K562 (cell line): Measurements from ENCODE around the gene GMDS. TPM values are rescaled to one million over a fixed set of nuclear protein-coding genes. Genes with fewer than 3 reads are reported as not detected.

Experiments
- ATAC-seq: fragments of 200-7000 bp; cut with Tn5 transposase; 3 replicates; pipeline ENCODE4 v1.9.1; 2020; ENCODE audit warnings: moderate library complexity
- BruUV-seq: library from RNA; stranded (reverse); fragments of 400-500 nt; replicated peaks from 2 replicates; lab custom pipeline; 2021; lab: Mats Ljungman, UMichigan
- CTCF ChIA-PET: fragments of 300-600 bp; formaldehyde crosslinking; extraction: SDS; loops from one replicate; lab custom pipeline; 2021; ENCODE audit warnings: low intra/inter-chr PET ratio; lab: Yijun Ruan, JAX
- POLR2A ChIA-PET: fragments of 300-600, 350-650 bp; sonication (Branson Sonifier 250); formaldehyde crosslinking; extraction: SDS; loops from one replicate; lab custom pipeline; 2021; ENCODE audit warnings: antibody characterized with exemption, inconsistent platforms; lab: Yijun Ruan, JAX
- DNase-seq, 4 experiments: peaks; one replicate each; pipeline versions ENCODE4 v3.0.0 to v3.0.0-alpha.2; 2011 to 2018; ENCODE audit warnings: low spot score in 3 of 4, mixed read lengths in 3 of 4; ENCODE audit errors: extremely low read depth in 1 of 4
- FAIRE-seq: peaks from 2 replicates; lab custom pipeline; 2011; peaks lifted over from hg19 to GRCh38; lab: Jason Lieb, UNC
- H2AFZ ChIP-seq: 2 replicates; pipeline ENCODE4 v1.6.0; 2011; ENCODE audit warnings: low read depth, low read length, control low read depth, inconsistent platforms
- H3K27ac ChIP-seq: fragments of 200-600 bp; 3 replicates; pipeline ENCODE4 v1.8.0; 2011; ENCODE audit warnings: low read depth, mild to moderate bottlenecking, control low read depth, inconsistent platforms, low read length, moderate library complexity, mixed read lengths; ENCODE audit errors: extremely low read depth
- H3K27me3 ChIP-seq, 2 experiments: fragments of 300-600 bp in 1 of 2; 2 replicates in 1 of 2; 3 replicates in 1 of 2; pipeline versions ENCODE4 v1.6.0 to v1.8.0; 2011; ENCODE audit warnings: inconsistent platforms in 2 of 2, low read length in 2 of 2, mild to moderate bottlenecking in 1 of 2, mixed read lengths in 1 of 2, moderate library complexity in 1 of 2; ENCODE audit not compliant: control insufficient read depth in 2 of 2, insufficient read depth in 2 of 2
- H3K36me3 ChIP-seq: fragments of 300-600 bp; 3 replicates; pipeline ENCODE4 v1.8.0; 2011; ENCODE audit warnings: mild to moderate bottlenecking, low read length, inconsistent platforms; ENCODE audit not compliant: control insufficient read depth, insufficient read depth
- H3K4me1 ChIP-seq, 2 experiments: fragments of 200-600 bp in 1 of 2; replicated peaks in 1 of 2; 2 replicates in 1 of 2; 3 replicates in 1 of 2; pipeline versions ENCODE4 v1.5.1 to v1.8.0; 2011; ENCODE audit warnings: inconsistent platforms in 2 of 2, low read length in 2 of 2, mild to moderate bottlenecking in 1 of 2, mixed read lengths in 1 of 2, moderate library complexity in 1 of 2; ENCODE audit not compliant: control insufficient read depth in 2 of 2, insufficient read depth in 2 of 2
- H3K4me2 ChIP-seq: 2 replicates; pipeline ENCODE4 v1.6.1; 2011; ENCODE audit warnings: low read length, control low read depth, inconsistent platforms, mixed read lengths; ENCODE audit not compliant: insufficient read depth
- H3K4me3 ChIP-seq: fragments of 200-600 bp; sonication (generic), shearing (Covaris generic); 2 replicates; pipeline ENCODE4 v1.5.1; 2016; ENCODE audit warnings: control low read depth, inconsistent platforms
- H3K79me2 ChIP-seq: fragments of 200-600 bp; 3 replicates; pipeline ENCODE4 v1.8.0; 2011; ENCODE audit warnings: low read length, inconsistent platforms; ENCODE audit not compliant: control insufficient read depth, insufficient read depth
- H3K9ac ChIP-seq, 2 experiments: 2 replicates each; pipeline versions ENCODE4 v1.6.0 to v1.6.1; 2011; ENCODE audit warnings: low read depth in 2 of 2, low read length in 2 of 2, control low read depth in 1 of 2, inconsistent platforms in 1 of 2, mild to moderate bottlenecking in 1 of 2, mixed read lengths in 1 of 2; ENCODE audit not compliant: insufficient read depth in 1 of 2
- H3K9me1 ChIP-seq: one replicate; pipeline ENCODE4 v1.6.0; 2011; ENCODE audit warnings: inconsistent platforms, mild to moderate bottlenecking, low read length, moderate library complexity; ENCODE audit not compliant: control insufficient read depth, insufficient read depth
- H3K9me3 ChIP-seq: replicated peaks from 2 replicates; pipeline ENCODE4 v1.5.1; 2011; ENCODE audit warnings: low read depth, low read length, inconsistent platforms; ENCODE audit not compliant: control insufficient read depth, insufficient read depth
- H4K20me1 ChIP-seq: replicated peaks from 2 replicates; pipeline ENCODE4 v1.6.1; 2011; ENCODE audit warnings: low read length, inconsistent platforms, mixed read lengths; ENCODE audit not compliant: control insufficient read depth, insufficient read depth
- ADNP ChIP-seq: fragments of 200-800 bp; sonication (Bioruptor generic); IDR thresholded peaks from 2 replicates; pipeline ENCODE4 v1.6.1; 2016; ENCODE audit warnings: missing genetic modification characterization, missing compliant biosample characterization
- HSF4 ChIP-seq: fragments of 250-450 bp; sonication (Bioruptor Pico); IDR thresholded peaks from 2 replicates; pipeline ENCODE4 v2.1.2; 2022; ENCODE audit warnings: mild to moderate bottlenecking, moderate library complexity, borderline replicate concordance
- JUN ChIP-seq, 2 experiments: sonication (generic) in 1 of 2; formaldehyde crosslinking in 1 of 2; IDR thresholded peaks; 2 replicates each; pipeline versions ENCODE4 v1.6.1 to v1.8.0; 2012 to 2022; ENCODE audit warnings: borderline replicate concordance in 2 of 2, mild to moderate bottlenecking in 2 of 2, improper control_type of control experiment in 1 of 2, low read depth in 1 of 2, low read length in 1 of 2, missing genetic modification reagents in 1 of 2
- MYC ChIP-seq, 2 experiments: fragments of 250-450 bp in 1 of 2; sonication (Bioruptor Pico) in 1 of 2; IDR thresholded peaks; 2 replicates each; pipeline versions ENCODE4 v1.5.1 to v1.6.1; 2012 to 2021; ENCODE audit warnings: low read depth in 2 of 2, borderline replicate concordance in 1 of 2, improper control_type of control experiment in 1 of 2, low read length in 1 of 2, mild to moderate bottlenecking in 1 of 2, moderate library complexity in 1 of 2
- PHB ChIP-seq: fragments of 250-450 bp; sonication (Bioruptor Pico); IDR thresholded peaks from 2 replicates; pipeline ENCODE4 v1.5.0; 2021
- RAD51 ChIP-seq: fragments of 450-650 bp; IDR thresholded peaks from 2 replicates; pipeline ENCODE4 v1.7.1; 2016; ENCODE audit warnings: low read depth, mild to moderate bottlenecking, borderline replicate concordance
- RERE ChIP-seq: sonication (generic); formaldehyde crosslinking; IDR thresholded peaks from 2 replicates; pipeline ENCODE4 v1.8.0; 2023; ENCODE audit warnings: missing genetic modification reagents, mild to moderate bottlenecking, borderline replicate concordance
- SP2 ChIP-seq: IDR thresholded peaks from 2 replicates; pipeline ENCODE4 v1.6.1; 2011; ENCODE audit warnings: mild to moderate bottlenecking, low read depth, low read length, moderate library complexity; ENCODE audit not compliant: poor library complexity, severe bottlenecking; ENCODE audit errors: extremely low read depth
- THAP7 ChIP-seq: fragments of 250-450 bp; sonication (Bioruptor Pico); IDR thresholded peaks from 2 replicates; pipeline ENCODE4 v1.5.0; 2021
- ZBTB43 ChIP-seq: sonication (generic); formaldehyde crosslinking; IDR thresholded peaks from 2 replicates; pipeline ENCODE4 v1.8.0; 2023; ENCODE audit warnings: mild to moderate bottlenecking, missing genetic modification reagents
- ZFP30 ChIP-seq: fragments of 250-450 bp; sonication (Bioruptor Pico); IDR thresholded peaks from 2 replicates; pipeline ENCODE4 v1.8.0; 2022; ENCODE audit warnings: moderate library complexity, mild to moderate bottlenecking, inconsistent platforms, borderline replicate concordance
- ZNF175 ChIP-seq: fragments of 200-800 bp; sonication (Bioruptor generic); IDR thresholded peaks from 2 replicates; pipeline ENCODE4 v1.6.1; 2016; ENCODE audit warnings: low read depth, mild to moderate bottlenecking, missing genetic modification characterization, missing compliant biosample characterization
- ZNF778 ChIP-seq: fragments of 450-650 bp; formaldehyde crosslinking; IDR thresholded peaks from 2 replicates; pipeline ENCODE4 v1.4.0; 2020; ENCODE audit warnings: mild to moderate bottlenecking, moderate library complexity
- WGBS: fragments of 100-300 bp; shearing (Covaris generic); methylation state at CpG from one replicate; pipeline ENCODE4 v1.1.6; 2016; ENCODE audit warnings: low coverage, mixed read lengths; ENCODE audit not compliant: insufficient coverage; ENCODE audit errors: missing lambda C conversion rate; 5-methylcytosine and 5-hydroxymethylcytosine counted together
- in situ Hi-C: fragments of 300-500 bp; cut with MboI; formaldehyde crosslinking; loops from 4 replicates; pipeline ENCODE4 v1.15.0; 2018; ENCODE audit warnings: inconsistent platforms, mixed read lengths
- intact Hi-C: fragments of 100-400 bp; cut with micrococcal nuclease; formaldehyde crosslinking; loops from 2 replicates; pipeline ENCODE4 v1.14.2; 2022
- polyA plus RNA-seq, 8 experiments: library from polyadenylated mRNA; depleted of rRNA in 4 of 8; stranded (reverse) in 5 of 8; unstranded in 3 of 8; fragments of >200 nt; fragmentation: Nextera tagmentation in 2 of 8; fragmentation: Illumina TruSeq in 1 of 8; extraction: Ambion mirVana in 2 of 8; extraction: Trizol in 1 of 8; gene quantifications; 2 replicates each; pipeline versions ENCODE4 v1.2.1 to v1.2.3, GENCODE V29; 2011 to 2014; ENCODE audit warnings: inconsistent platforms in 1 of 8, missing spikeins in 1 of 8
- total RNA-seq, 7 experiments: library from RNA; depleted of rRNA in 6 of 7; stranded (reverse); fragments of >200 nt in 6 of 7; fragmentation: Illumina TruSeq in 2 of 7; extraction: Trizol in 2 of 7; gene quantifications; 2 replicates each; pipeline versions ENCODE4 v1.2.1 to v1.2.3, GENCODE V29; 2011 to 2021; ENCODE audit warnings: low replicate concordance in 1 of 7

GMDS gene
- total and polyA plus RNA-seq, 9 of the 15 experiments (the other 6 are each of a cell fraction or from before 2014, with no cell fraction given): 0.48 to 31.8 (median 13.4) TPM

GRCh38 chr6:1842334-1842733 is 403.1 kb downstream of the GMDS start (continued):
- TF ChIP-seq ZBTB43 (CRISPR knock-in tag) (no peak), MYC (IDR thresholded peaks at IDR 0.05; ENCODE audit: low read depth, low read length) (no peak), MYC (CRISPR knock-in tag; IDR thresholded peaks at IDR 0.05; ENCODE audit: borderline replicate concordance, low read depth) (no peak), PHB (no peak), ZNF778 (CRISPR knock-in tag) (no peak), JUN (IDR thresholded peaks at IDR 0.05; ENCODE audit: borderline replicate concordance, low read depth, low read length) (no peak), JUN (CRISPR knock-in tag; IDR thresholded peaks at IDR 0.05; ENCODE audit: borderline replicate concordance) (no peak), THAP7 (CRISPR knock-in tag) (no peak)

GRCh38 chr6:1841136-1841535 is 404.3 kb downstream of the GMDS start:
- intact Hi-C loops (no loop called here), in situ Hi-C loops (no loop called here)
- FAIRE-seq: no peak
- Histone ChIP-seq H4K20me1 (no peaks in the 10 kb centered on the region), H3K9me3 (no peaks in the 10 kb centered on the region), H3K4me2 (no peak overlapping the region), H3K36me3 (no peaks in the 10 kb centered on the region), H3K4me3 (no peak overlapping the region), H3K4me1 (no peaks in the 10 kb centered on the region), H3K9ac (no peak overlapping the region), H3K79me2 (no peaks in the 10 kb centered on the region), H3K9me1 (no peaks in the 10 kb centered on the region), H3K27me3 (peaks cover 18 to 19% of the 10 kb centered on the region in 2 experiments; a peak in 3 of 5 replicates), H3K27ac (no peak overlapping the region), H2AFZ (no peak overlapping the region)
- DNase-seq: no peak
- WGBS: 0% methylated on average over 3 of the region's 3 CpGs
- ATAC-seq: no peak
- no TSS peak for BruUV-seq
- ChIA-PET CTCF (no interaction called here), POLR2A (interaction anchor here (1.2 kb wide), 1 partner anchor 9 kb away, joined by 5 read pairs; no protein-coding TSS in a partner anchor)
- TF ChIP-seq RAD51: no peak
- no peak for TF ChIP-seq ZNF175
- TF ChIP-seq ADNP (tag): no peak
- TF ChIP-seq ZFP30 (CRISPR knock-in tag): no peak
- TF ChIP-seq RERE: no peak
- no peak for TF ChIP-seq HSF4 (CRISPR knock-in tag)
- no peak for TF ChIP-seq SP2
